ENCODE data around the gene GPR137C. TPM values are rescaled to one million over a fixed set of nuclear protein-coding genes. Genes with fewer than 3 reads are reported as not detected.

Gene GPR137C
- total RNA-seq, 1 experiment from 2014 or later, result 4.3 TPM

- Histone ChIP-seq H2BK12ac (ENCODE audit: insufficient read length, low read depth, low read length) (no peak overlapping the region), H3K27me3 (ENCODE audit: insufficient read depth, low read length) (no peaks in the 10 kb centered on the region), H3K4ac (ENCODE audit: low read depth, low read length) (no peak overlapping the region), H3K4me2 (ENCODE audit: insufficient read depth, insufficient read length, low read length) (no peak overlapping the region), H2BK120ac (ENCODE audit: low read depth, low read length, poor library complexity, severe bottlenecking) (no peak overlapping the region), H4K5ac (ENCODE audit: insufficient read length, low read depth, low read length) (no peak overlapping the region), H2BK15ac (ENCODE audit: low read depth, low read length) (no peak overlapping the region), H2AFZ (ENCODE audit: low read length) (no peak overlapping the region), H2BK5ac (ENCODE audit: insufficient read length, low read length) (no peak overlapping the region), H3K9ac (ENCODE audit: extremely low read depth, insufficient read length, low read length) (no peak overlapping the region), H3K56ac (ENCODE audit: insufficient read length, low read depth, low read length) (no peak overlapping the region), H3K18ac (ENCODE audit: insufficient read length, low read depth, low read length) (no peak overlapping the region), H3K9me3 (ENCODE audit: control insufficient read depth, low read depth, low read length) (no peaks in the 10 kb centered on the region), H2BK20ac (ENCODE audit: low read depth, low read length, poor library complexity, severe bottlenecking) (no peak overlapping the region), H3K23ac (ENCODE audit: insufficient read length, low read depth, low read length) (no peak overlapping the region), H4K20me1 (ENCODE audit: control insufficient read depth, insufficient read depth, insufficient read length) (no peaks in the 10 kb centered on the region), H3T11ph (ENCODE audit: low read length) (no peak overlapping the region), H4K91ac (ENCODE audit: insufficient read length, low read depth, low read length) (no peak overlapping the region), H3K79me2 (ENCODE audit: insufficient read depth, low read length) (no peaks in the 10 kb centered on the region; the same call in 1 of the 2 replicates), H3K4me1 (ENCODE audit: insufficient read depth, low read length) (peaks cover 2% of the 10 kb centered on the region; the same call in 1 of the 2 replicates), H4K8ac (replicated peaks; ENCODE audit: insufficient read length, low read depth, low read length) (no peak overlapping the region), H3K23me2 (ENCODE audit: insufficient read length, low read depth, low read length, poor library complexity, severe bottlenecking) (no peaks in the 10 kb centered on the region), H3K79me1 (ENCODE audit: insufficient read depth, low read depth, low read length, poor library complexity, severe bottlenecking) (no peaks in the 10 kb centered on the region), H3K27ac (ENCODE audit: insufficient read length, low read depth, low read length) (no peak overlapping the region), H3K14ac (ENCODE audit: insufficient read depth, low read length) (no peak overlapping the region), H2AK5ac (ENCODE audit: insufficient read length, low read length) (no peak overlapping the region)
- H3K4me1 Mint-ChIP-seq, result peaks cover 20 to 22% of the 10 kb centered on the region in 2 experiments
- no peak overlapping the region for H3K4me3 Mint-ChIP-seq
- H3K36me3 Mint-ChIP-seq (ENCODE audit: insufficient read depth in 1 of 3, low read depth in 3 of 3), result no peaks in the 10 kb centered on the region; a peak in 1 of 7 replicates
- H3K9me3 Mint-ChIP-seq, result no peaks in the 10 kb centered on the region
- TF ChIP-seq CTCF (conservative IDR thresholded peaks at IDR 0.05), result no peak
- no peak for DNase-seq
- no peaks in the 10 kb centered on the region for H3K27me3 Mint-ChIP-seq (ENCODE audit: low read depth)
- H3K27ac Mint-ChIP-seq, result 0 out of 7 replicates have a peak overlapping the region, but pooled peaks of 1 of the 3 experiments have one; percentile 10
- WGBS (ENCODE audit: extremely low coverage, insufficient read length, low lambda C conversion rate), result no CpG with 5 or more reads among the region's 1 CpG
Measured at GRCh38 chr14:52686176-52686575, 133.5 kb downstream of the GPR137C start.

Other genes with a start within 250 kb of the GPR137C start
- 0.68 and 1.0 TPM in 2 replicates for gene PTGER2, start 238.5 kb upstream of the GPR137C start, total RNA-seq (2021)
- gene TXNDC16, start 331 bp upstream of the GPR137C start, total RNA-seq (2021), result 11.7 and 13.2 TPM in 2 replicates
- gene ERO1A, start 142.7 kb downstream of the GPR137C start, total RNA-seq (2021), result 37.1 and 41.5 TPM in 2 replicates
- gene PSMC6, start 154.4 kb downstream of the GPR137C start, total RNA-seq (2021), result 98.1 and 103 TPM in 2 replicates
- gene STYX, start 177.3 kb downstream of the GPR137C start, total RNA-seq (2021), result 24.0 and 26.9 TPM in 2 replicates
- gene GNPNAT1, start 238.8 kb downstream of the GPR137C start, total RNA-seq (2021), result 49.0 and 51.5 TPM in 2 replicates

Data from H9 (cell line).